Medulla oblongata (tissue), 1 donor: ENCODE data around the gene CSGALNACT2.
A peak's percentile ranks its signal among the peaks of the same experiment; 100 is the strongest.
"Not testable (repeated sequence)": the region's sequence is repeated elsewhere in the genome, so short reads cannot be mapped to it uniquely, and the experiment has no call there.

ENCODE experiments used
- DNase-seq: peaks from one replicate; pipeline ENCODE4 v3.0.0-alpha.2; 2015; ENCODE audit errors: extremely low spot score

CSGALNACT2 gene

DNA sequence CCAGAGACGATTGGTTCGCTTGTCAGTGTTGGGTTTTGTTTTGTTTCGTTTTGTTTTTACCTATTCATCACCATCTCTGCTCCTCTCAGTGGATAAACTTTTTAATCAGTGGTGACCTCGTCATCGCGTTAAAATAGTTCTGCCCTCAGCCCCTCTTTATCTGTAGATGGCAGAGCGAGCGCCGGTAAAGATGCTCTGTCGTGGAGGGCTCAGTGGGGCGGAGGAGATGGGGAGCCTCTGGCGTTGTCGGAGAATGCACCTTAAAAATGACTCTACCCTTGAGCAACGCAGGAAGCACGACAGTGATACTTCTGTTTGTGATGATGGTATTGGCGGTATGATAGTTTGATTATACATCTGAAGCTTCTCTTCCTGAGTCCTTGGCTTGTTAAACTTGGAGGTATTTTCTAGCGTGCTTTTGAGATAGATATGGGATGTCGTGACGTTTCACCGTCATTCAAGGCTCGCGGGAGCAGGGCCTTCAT lies 554 bp downstream of the CSGALNACT2 start:
- DNase-seq: peak; percentile 54

DNA sequence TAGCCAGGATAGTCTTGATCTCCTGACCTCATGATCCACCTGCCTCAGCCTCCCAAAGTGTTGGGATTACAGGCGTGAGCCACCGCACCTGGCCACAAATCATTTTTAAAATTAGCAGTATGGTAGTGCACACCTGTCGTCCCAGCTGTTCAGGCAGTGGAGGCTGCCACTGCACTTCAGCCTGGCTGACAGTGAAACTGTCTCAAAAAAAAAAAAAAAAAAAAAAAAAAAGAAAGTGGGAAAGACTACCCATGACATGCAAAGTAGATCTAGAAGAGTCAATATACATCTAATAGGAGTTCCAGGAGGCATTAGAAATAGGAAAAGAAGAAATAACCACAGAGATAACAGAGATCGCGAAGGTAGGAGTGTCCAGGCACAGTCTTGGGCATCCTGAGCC lies 3.2 kb downstream of the CSGALNACT2 start:
- DNase-seq: no peak

DNA sequence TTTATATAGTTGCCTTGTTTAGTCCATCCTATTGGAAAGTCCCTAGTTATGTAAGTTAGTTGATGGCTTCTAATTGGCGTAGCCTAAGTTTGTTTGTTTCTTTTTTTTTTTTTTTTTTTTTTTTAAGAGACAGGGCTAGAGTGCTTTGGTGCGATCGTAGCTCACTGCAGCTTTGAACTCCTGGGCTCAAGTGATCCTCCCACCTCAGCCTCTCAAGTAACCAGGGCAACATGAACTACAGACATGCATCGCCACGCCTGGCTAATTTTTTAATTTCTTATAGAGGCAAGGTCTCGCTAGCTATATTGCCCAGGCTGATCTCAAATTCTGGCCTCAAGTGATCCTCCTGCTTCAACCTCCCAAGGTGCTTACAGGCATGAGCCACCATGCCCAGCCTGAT lies 7.1 kb downstream of the CSGALNACT2 start:
- DNase-seq: no peak

DNA sequence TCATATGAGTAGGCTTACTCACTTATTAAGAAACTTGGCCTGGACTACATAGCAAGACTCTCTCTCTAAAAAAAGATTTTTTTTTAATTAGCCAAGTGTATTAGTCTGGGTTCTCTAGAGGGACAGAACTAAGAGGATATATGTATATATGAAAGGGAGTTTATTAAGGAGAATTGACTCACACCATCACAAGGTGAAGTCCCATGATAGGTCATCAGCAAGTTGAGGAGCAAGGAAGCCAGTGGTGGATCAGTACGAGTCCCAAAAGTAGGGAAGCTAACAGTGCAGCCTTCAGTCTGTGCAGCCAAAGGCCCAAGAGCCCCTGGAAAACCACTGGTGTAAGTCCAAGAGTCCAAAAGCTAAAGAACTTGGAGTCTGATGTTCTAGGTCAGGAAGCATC lies 7.7 kb downstream of the CSGALNACT2 start:
- not testable (repeated sequence) for DNase-seq

DNA sequence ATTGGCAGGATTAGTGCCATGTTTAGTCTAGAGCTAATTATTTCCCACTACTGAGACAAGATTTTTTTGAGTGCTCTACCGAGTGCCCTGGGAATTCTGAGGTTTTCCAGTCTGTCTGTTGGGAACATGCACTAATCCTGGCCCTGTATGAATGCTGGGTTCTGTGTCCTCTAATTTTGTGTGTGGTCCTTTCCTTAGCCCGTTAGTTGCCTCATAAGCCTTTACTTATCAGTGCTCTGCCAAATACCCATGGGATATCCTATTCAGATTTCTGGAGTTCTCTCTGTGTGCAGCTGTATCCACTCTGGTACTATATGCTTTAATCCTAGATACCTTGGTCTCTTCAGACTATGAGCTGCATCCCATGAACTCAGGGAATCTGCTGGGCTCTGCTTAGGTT lies 13.1 kb downstream of the CSGALNACT2 start:
- DNase-seq: no peak

DNA sequence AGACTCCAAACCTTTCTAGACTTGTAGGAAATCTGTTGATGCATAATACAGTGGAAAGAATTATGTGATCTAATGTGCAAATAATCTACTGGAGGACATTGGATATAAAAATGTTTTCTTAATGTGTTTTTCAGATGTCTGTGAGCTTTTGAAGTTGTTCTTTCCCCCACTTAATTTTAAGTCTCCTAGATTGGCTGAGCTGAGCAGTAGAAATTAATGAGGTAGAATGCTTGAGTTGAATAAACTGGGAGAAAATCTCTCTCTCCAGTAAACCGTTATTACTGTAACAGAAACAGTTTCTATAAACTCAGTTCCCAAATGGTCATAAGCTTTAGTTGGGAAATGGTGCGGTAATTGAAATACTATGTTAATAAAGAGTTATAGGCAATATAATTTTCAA lies 15.7 kb downstream of the CSGALNACT2 start:
- no peak for DNase-seq

DNA sequence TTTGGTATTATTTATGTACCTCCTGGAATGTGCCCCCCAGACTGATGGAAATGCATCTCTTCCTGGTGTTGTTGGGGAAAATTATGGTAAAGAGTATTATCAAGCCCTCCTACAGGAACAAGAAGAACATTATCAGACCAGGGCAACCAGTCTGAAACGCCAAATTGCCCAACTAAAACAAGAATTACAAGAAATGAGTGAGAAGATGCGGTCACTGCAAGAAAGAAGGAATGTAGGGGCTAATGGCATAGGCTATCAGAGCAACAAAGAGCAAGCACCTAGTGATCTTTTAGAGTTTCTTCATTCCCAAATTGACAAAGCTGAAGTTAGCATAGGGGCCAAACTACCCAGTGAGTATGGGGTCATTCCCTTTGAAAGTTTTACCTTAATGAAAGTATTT lies 17.0 kb downstream of the CSGALNACT2 start:
- DNase-seq: no peak

DNA sequence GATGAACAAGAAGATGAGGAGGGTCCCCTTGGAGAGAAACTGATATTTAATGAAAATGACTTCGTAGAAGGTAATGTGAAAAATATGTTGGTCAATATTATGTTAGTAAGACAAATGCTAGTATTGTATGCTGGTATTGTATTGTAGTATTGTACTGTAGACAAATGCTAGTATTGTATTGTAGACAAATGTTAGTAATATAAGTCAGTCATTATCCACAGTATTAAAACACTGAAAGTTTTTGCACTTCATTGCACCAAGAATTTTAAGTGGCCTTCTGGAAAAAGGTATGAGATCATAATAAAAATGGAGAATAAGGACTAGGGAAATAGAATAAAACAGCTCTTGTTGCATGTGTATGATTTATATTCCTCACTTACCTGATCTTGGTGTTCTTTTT lies 17.5 kb downstream of the CSGALNACT2 start:
- peak; percentile 21 for DNase-seq

DNA sequence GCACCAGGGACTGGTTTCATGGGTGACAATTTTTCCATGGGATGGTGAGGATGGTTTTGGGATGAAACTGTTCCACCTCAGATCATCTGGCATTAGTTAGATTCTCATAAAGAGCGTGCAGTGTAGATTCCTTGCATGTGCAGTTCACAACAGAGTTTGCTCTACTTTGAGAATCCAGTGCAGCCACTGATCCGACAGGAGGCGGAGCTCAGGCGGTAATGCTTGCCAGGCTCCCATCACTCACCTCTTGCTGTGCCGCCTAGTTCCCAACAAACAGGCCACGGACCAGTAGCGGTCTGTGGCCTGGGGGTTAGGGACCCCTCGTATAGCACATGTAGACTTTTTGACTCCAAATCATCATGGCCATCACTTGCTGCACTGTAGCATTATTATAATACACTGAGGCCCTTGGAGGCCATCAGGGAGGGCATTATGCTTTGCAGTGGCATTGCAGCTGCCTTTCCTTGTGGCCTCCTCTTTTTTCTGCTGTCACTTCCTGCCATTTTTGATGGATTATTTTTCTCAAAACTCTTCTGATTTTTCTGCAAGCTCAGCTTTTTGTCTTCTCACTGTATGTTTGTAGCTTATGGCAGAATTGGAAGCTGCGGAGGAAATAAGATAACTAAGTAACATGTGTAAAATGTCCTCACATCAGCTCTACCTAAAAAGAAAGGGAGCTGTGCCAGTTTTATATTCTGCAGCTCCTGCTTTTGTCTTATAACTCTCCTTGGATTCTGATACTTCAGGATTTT lies 18.5 kb downstream of the CSGALNACT2 start:
- peak; percentile 44 for DNase-seq

DNA sequence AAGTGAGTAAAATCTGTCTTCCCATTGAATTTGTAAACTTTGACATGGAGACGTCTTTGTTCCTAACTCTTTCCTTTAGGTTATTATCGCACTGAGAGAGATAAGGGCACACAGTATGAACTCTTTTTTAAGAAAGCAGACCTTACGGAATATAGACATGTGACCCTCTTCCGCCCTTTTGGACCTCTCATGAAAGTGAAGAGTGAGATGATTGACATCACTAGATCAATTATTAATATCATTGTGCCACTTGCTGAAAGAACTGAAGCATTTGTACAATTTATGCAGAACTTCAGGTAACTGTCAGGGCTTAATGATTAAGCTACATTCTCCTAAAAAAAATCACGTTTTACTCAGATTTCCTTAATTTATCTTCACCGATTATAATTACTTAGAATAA lies 20.4 kb downstream of the CSGALNACT2 start:
- DNase-seq: no peak

DNA sequence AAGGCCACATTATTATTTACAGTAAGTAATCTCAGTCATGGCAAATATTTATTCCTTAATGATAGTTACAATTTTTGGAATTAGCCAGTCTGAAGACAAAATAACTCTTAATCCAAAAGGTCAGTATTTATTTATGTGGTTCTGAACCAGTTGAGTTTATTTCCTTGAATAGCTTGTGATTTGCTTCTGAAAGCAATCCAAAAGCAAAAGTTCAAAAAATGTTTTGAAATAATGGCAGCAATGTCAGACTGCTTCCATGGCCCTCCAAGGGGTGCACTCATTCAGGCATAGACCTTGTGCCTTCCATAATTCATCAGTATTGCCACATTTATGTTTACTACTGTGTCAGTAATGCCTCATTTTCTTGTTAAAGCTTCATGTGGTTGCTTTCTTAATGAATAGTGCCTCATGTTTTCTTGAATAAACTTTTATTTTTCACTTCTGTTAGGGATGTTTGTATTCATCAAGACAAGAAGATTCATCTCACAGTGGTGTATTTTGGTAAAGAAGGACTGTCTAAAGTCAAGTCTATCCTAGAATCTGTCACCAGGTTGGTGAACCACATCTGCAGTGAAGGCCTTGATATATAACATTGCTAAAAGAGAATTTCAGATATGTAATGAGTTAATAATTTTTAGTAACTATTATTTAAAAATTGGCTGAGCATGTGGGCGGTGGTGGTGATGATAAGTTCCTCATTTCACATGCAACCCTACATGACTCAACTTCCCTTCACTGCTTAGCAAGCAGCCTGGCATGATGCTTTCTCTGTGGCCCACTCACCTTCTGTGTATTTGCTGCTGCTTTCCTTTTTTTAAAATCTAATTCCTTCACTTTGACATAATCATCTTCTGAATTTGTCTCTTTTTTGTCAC lies 22.0 kb downstream of the CSGALNACT2 start:
- DNase-seq: no peak

DNA sequence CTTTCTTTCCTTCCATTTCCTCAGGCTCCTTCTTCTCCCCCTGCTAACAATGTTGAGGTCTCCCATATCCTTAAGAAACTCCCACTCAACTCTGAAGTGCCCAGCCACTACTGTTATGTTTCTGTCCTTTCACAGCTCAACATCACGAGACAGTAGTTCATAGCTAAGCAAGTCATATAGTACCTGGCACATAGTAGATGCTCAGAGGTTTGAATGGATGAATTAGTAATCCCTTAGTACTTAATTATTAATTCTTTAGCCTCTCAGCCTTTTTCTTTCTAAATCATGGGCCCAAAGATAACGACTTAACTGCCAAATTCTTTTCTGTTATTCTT lies 22.6 kb downstream of the CSGALNACT2 start:
- no peak for DNase-seq

DNA sequence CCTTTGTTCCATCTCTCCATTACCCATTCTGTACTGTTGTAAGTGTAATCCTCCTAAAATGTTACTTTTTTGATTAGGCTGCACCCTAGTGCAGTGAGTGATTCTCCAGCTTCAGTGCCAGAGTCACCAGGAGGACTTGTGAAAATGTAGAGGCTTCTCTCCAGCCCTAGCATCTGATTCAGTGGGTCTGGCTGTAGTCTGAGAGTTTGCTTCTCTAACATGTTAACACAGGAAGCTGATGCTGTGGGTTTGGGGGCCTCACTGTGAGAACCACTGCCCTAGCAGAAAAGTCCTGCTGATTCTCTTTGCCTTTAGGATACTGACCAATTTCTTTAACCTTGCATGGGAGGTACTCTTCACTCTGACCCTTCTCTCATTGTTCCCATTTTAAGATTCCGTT lies 24.4 kb downstream of the CSGALNACT2 start:
- no peak for DNase-seq

DNA sequence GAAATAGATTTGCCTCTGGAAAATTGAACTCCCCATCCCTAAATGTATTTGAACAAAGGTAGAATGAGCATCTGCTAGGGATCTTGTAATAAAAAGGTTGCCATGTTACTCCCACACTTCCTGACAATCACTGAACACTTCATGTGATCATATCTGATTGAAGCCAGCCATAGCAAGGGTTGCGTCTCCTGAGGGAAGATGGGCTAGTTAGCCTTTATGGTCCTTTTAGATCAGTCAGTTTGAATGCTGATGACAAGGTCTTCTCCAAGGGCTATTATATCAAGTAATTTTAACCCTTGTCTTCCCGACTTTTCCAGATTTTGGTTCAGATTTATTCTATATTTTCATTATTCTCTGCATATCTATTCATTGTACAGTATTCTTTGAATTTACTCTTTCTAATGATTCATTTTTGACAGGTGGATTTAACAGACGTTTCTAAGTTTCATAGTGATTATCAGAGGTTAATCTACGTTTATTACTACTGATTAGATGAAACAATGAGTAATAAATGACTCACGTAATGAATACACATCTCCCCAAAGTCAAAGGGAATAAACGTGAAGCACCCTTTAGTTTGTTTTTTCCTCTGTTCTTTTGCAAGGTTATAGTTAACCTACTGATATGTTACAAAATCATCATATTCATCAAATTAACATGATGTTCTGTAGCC lies 28.1 kb downstream of the CSGALNACT2 start:
- DNase-seq: no peak

DNA sequence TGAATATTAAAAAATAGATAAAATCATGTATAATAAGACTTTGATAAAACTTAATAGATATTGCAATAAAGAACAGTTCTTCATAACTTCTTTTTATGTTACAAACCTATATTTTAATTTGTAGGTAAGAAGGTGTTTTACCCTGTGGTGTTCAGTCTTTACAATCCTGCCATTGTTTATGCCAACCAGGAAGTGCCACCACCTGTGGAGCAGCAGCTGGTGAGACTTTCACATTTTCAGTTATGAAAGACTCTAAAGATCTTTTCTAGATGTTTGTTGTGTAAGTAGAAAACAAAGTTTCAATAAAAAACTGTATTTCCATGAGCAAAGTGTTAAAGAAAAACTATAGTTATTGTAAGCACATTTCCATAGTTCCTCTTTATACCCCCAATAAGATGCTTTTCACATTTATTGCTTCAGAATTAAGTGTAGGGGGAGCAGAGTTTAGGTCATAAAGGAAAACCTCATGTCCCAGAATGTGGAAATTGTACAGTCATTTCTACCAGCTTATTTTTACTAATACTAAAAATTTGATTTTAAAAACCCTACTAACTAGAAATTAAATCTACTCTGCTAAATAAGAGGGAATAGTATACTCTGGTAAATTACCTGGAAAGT lies 28.7 kb downstream of the CSGALNACT2 start:
- no peak for DNase-seq

DNA sequence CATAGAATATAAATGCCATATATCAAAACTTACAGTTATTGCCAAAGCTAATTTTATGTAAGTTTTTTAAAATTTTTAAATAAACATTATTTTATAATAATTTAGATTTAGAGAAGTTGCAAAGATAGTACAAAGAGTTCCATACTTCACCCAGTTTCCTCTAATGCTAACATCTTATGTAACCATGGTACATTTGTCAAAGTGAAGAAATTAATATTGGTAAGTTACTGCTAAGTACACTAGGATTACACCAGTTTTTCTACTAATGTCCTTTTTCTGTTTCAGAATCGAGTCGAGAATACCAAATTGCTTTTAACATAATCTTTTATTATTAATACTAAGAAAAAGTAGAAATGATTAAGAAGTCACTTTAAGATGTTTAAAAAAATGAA lies 29.2 kb downstream of the CSGALNACT2 start:
- no peak for DNase-seq

DNA sequence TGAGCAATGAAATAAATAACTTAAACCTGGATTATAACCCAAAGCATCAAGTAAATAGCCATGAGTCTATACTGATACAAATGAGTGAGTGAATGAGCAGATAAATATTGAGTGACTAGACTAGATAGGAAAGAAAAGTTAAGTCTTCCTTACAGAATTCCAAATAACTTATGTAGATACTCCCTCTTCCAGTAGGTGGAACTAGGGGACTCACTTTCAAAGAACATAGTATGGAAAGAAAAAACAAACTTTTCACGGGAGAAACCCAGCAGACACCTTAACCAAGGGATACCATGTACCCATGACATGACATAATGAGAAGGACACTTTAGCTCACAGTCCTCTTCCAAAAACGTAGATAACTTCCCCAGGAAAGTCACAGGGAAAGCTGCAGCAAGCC lies 32.2 kb downstream of the CSGALNACT2 start:
- DNase-seq: no peak

DNA sequence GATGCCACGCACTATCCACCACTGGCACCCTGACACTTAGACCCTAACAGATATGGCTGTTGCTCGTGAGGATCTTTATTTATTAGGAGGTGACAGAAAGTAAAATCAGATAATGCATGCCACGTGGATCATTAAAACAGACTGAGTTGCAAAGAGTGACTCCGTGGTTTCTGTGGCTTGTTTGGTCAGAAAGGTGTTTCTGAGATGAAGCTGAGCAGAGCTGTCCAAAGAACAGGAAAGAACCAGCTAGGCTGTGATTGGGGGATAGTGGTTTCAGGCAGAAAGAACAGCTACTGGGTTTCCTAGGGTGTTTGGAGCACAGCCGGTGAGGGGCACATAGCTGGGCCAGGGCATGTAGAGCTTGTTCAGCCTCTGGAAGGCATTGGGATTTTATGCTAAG lies 34.4 kb downstream of the CSGALNACT2 start:
- no peak for DNase-seq

DNA sequence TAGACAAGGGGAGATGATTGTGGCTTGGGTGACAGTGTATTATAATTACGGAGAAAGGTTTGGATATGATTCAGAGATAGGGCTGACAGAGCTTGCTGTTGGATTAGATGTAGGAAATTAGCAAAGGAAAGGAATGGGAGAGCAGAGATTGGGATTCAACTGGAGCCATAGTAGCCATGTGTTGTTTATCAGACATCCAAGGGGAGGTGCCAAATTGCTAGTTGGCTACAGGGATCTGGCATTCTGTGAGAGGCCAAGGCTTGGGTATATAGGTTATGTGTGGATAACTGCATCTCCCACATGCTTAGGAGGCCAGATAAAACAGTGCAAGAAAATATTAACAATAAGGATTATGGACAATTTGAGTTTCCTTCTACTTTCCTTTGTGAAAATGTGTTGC lies 34.9 kb downstream of the CSGALNACT2 start:
- DNase-seq: no peak

DNA sequence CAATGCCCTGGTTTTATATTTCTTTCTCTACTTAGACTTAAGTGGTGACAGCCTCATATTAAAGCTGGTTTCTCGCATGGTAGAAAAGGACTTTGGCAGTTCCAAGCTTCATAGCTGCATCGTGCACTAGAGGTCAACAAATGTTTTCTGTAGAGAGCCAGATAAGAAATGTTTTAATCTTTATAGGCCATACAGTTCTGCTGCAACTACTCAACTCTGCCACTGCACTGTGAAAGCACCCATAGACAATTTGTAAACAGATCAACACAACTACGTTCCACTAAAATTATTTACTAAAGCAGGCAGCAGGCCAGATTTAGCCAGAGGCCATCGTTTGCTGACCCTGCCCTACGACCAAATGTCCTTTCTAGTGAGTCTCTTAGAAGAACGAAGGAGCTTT lies 36.7 kb downstream of the CSGALNACT2 start:
- no peak for DNase-seq

DNA sequence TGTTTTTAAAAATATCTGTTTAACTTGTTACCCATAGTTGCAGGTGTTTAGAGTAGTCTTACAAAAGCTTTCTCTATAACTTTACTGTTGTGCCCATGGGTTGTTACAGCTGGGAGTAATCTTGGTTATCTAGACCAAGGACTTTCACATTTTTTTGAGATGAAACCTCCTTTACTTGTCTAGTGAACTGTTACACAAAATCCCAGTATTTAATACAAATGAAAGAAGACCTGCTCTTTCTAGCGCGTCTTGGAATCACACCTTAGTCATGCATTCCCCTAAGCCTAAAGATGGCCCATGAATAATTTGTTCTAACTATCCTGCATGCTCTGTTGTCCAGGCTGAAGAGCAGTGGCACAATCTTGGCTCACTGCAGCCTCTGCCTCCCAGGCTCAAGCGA lies 38.0 kb downstream of the CSGALNACT2 start:
- no peak for DNase-seq

DNA sequence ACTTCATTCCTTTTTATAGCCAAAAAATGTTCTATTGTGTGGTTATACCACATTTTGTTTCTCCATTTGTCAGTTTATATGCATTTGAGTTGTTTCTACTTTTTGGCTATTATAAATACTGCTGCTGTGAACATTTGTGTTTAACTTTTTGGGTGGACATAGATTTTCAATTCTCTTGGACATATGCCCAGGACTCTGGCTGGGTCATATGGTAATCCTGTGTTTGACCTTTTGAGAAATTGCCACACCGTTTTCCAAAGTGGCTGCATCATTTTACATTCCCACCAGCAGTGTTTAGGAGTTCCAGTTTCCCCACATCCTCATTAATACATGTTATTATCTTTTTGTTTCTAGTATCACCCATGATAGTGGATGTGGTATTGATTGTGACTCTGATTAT lies 39.4 kb downstream of the CSGALNACT2 start:
- no peak for DNase-seq
